ENCODE results near the gene DMRTB1.

Gene DMRTB1

DNA sequence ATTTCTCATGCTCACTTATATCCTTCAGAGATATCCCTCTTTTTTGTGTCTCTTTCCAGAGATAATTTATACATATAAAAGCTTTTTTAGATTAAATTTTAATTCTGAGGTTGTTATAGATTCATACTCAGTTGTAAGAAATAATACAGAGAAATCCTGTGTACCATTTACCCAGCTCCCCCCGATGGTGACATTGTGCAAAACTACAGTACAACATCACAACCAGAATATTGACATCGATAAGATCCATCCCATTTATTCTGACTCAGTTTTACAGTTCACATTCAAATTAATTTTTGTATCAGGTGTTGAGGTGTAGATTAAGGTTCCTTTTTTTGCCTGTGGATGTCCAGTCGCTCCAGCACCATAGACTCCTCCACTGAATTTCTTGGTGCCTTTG is 14.3 kb downstream of the DMRTB1 start:
- Histone ChIP-seq H3K4me2 (ENCODE audit: low read length) (no peak overlapping the region), H3K9me2 (replicated peaks; ENCODE audit: control insufficient read depth, low read length) (no peaks in the 10 kb centered on the region), H3K27me3 (ENCODE audit: control insufficient read depth, low read length) (no peaks in the 10 kb centered on the region), H3K4me1 (ENCODE audit: control insufficient read depth, low read length) (no peaks in the 10 kb centered on the region), H4K20me1 (ENCODE audit: control insufficient read depth, insufficient read depth, low read depth, low read length) (no peaks in the 10 kb centered on the region), H3K9me3 (ENCODE audit: control insufficient read depth, insufficient read depth, low read length) (no peaks in the 10 kb centered on the region), H3F3A (ENCODE audit: control insufficient read depth, insufficient read depth) (no peaks in the 10 kb centered on the region), H3K36me3 (ENCODE audit: control insufficient read depth, low read length) (no peaks in the 10 kb centered on the region), H3K79me2 (ENCODE audit: control insufficient read depth, low read length) (no peaks in the 10 kb centered on the region), H3K27ac (ENCODE audit: low read depth, low read length) (no peak overlapping the region), H3K4me3 (ENCODE audit: low read length) (no peak overlapping the region)
- TF ChIP-seq, protein P1, sequence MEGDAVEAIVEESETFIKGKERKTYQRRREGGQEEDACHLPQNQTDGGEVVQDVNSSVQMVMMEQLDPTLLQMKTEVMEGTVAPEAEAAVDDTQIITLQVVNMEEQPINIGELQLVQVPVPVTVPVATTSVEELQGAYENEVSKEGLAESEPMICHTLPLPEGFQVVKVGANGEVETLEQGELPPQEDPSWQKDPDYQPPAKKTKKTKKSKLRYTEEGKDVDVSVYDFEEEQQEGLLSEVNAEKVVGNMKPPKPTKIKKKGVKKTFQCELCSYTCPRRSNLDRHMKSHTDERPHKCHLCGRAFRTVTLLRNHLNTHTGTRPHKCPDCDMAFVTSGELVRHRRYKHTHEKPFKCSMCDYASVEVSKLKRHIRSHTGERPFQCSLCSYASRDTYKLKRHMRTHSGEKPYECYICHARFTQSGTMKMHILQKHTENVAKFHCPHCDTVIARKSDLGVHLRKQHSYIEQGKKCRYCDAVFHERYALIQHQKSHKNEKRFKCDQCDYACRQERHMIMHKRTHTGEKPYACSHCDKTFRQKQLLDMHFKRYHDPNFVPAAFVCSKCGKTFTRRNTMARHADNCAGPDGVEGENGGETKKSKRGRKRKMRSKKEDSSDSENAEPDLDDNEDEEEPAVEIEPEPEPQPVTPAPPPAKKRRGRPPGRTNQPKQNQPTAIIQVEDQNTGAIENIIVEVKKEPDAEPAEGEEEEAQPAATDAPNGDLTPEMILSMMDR (IDR thresholded peaks at IDR 0.05; ENCODE audit: low read depth, low read length, poor library complexity, severe bottlenecking): peak; percentile 33
- TF ChIP-seq EZH2phosphoT487 (IDR thresholded peaks at IDR 0.05; ENCODE audit: borderline replicate concordance, low read length): no peak

DNA sequence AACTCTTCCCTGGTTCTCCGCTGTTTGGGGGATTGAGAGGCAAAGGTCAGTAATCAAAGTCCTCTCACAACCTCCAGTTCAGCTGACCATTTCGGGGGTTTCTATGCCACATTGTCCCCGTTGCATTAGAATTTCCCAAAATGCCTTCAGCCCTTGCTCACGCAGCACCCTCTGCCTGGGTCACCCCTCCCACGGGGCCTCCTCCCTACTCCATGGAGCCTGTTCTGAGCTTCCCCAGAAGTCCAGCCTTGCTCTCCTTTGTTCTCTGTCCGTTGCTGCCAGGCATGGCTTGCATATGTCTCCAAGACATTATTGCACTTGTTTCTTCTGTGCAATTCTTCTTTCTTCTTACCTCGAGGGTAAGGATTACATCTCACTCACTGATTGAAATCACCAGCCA is 16.5 kb downstream of the DMRTB1 start:
- Histone ChIP-seq H3K4me1 (ENCODE audit: control insufficient read depth, low read length) (no peaks in the 10 kb centered on the region), H3K27me3 (ENCODE audit: control insufficient read depth, low read length) (no peaks in the 10 kb centered on the region; the same call in 1 of the 2 replicates)
- no peak for TF ChIP-seq EZH2phosphoT487 (IDR thresholded peaks at IDR 0.05; ENCODE audit: borderline replicate concordance, low read length)
- TF ChIP-seq, protein P1 (IDR thresholded peaks at IDR 0.05; ENCODE audit: low read depth, low read length, poor library complexity, severe bottlenecking): no peak

DNA sequence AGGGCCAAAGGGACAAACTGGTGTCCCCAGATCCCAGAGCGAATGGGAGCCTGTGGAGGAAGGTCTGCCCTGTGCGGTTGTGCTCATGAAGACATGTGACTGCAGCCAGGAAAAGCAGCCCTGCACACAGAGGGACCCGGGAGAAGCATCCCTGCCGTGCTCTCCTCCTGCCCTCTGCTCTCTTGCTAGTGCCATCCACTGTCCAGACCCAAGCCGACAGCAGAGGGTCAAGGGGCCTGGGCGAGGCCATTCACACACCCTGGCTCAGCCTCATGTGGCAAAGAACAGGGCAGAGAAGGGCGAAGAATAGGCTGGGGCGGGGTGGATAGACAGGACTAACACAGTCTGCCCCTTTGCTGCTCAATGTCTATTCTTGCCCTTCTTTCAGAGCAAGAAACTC is 17.4 kb downstream of the DMRTB1 start:
- H3K9me2 ChIP-seq (replicated peaks; ENCODE audit: control insufficient read depth, low read length): no peaks in the 10 kb centered on the region
- TF ChIP-seq, protein P1 (IDR thresholded peaks at IDR 0.05; ENCODE audit: low read depth, low read length, poor library complexity, severe bottlenecking): no peak
- no peaks in the 10 kb centered on the region for H3F3A ChIP-seq (ENCODE audit: control insufficient read depth, insufficient read depth)
- no peaks in the 10 kb centered on the region for H3K79me2 ChIP-seq (ENCODE audit: control insufficient read depth, low read length)
- no peaks in the 10 kb centered on the region for H3K9me3 ChIP-seq (ENCODE audit: control insufficient read depth, insufficient read depth, low read length)
- no peaks in the 10 kb centered on the region for H3K36me3 ChIP-seq (ENCODE audit: control insufficient read depth, low read length)
- H3K4me1 ChIP-seq (ENCODE audit: control insufficient read depth, low read length): no peaks in the 10 kb centered on the region
- H3K4me2 ChIP-seq (ENCODE audit: low read length): no peak overlapping the region
- H3K27me3 ChIP-seq (ENCODE audit: control insufficient read depth, low read length): no peaks in the 10 kb centered on the region; the same call in 1 of the 2 replicates
- no peaks in the 10 kb centered on the region for H4K20me1 ChIP-seq (ENCODE audit: control insufficient read depth, insufficient read depth, low read depth, low read length)
- no peak overlapping the region for H3K27ac ChIP-seq (ENCODE audit: low read depth, low read length)
- H3K4me3 ChIP-seq (ENCODE audit: low read length): no peak overlapping the region

More for the DNA sequence above, 16.5 kb downstream of the DMRTB1 start:
- H3F3A ChIP-seq (ENCODE audit: control insufficient read depth, insufficient read depth): no peaks in the 10 kb centered on the region
- no peaks in the 10 kb centered on the region for H3K79me2 ChIP-seq (ENCODE audit: control insufficient read depth, low read length)
- H4K20me1 ChIP-seq (ENCODE audit: control insufficient read depth, insufficient read depth, low read depth, low read length): no peaks in the 10 kb centered on the region
- no peak overlapping the region for H3K27ac ChIP-seq (ENCODE audit: low read depth, low read length)
- H3K36me3 ChIP-seq (ENCODE audit: control insufficient read depth, low read length): no peaks in the 10 kb centered on the region
- H3K9me3 ChIP-seq (ENCODE audit: control insufficient read depth, insufficient read depth, low read length): no peaks in the 10 kb centered on the region
- no peaks in the 10 kb centered on the region for H3K9me2 ChIP-seq (replicated peaks; ENCODE audit: control insufficient read depth, low read length)
- H3K4me3 ChIP-seq (ENCODE audit: low read length): no peak overlapping the region
- no peak overlapping the region for H3K4me2 ChIP-seq (ENCODE audit: low read length)
